Parathyroid adenoma (tissue), 2 donors: Measurements from ENCODE around the gene PKM.

Source experiments
- H2AFZ ChIP-seq: fragments of 300-600 bp; sonication (generic); one replicate; pipeline ENCODE4 v1.7.0; 2017; ENCODE audit warnings: antibody characterized with exemption, mild to moderate bottlenecking
- H3K27ac ChIP-seq: fragments of 300-600 bp; sonication (generic); one replicate; pipeline ENCODE4 v1.7.0; 2017
- H3K27me3 ChIP-seq: fragments of 300-600 bp; sonication (generic); one replicate; pipeline ENCODE4 v1.7.0; 2017; ENCODE audit warnings: low read length; ENCODE audit not compliant: control insufficient read depth, insufficient read depth
- H3K36me3 ChIP-seq: fragments of 300-600 bp; sonication (generic); one replicate; pipeline ENCODE4 v1.7.0; 2017; ENCODE audit warnings: low read length; ENCODE audit not compliant: control insufficient read depth, insufficient read depth
- H3K4me1 ChIP-seq: fragments of 300-600 bp; sonication (generic); one replicate; pipeline ENCODE4 v1.7.0; 2017; ENCODE audit warnings: control low read depth
- H3K4me2 ChIP-seq: fragments of 300-600 bp; sonication (generic); one replicate; pipeline ENCODE4 v1.7.0; 2017; ENCODE audit warnings: low read length
- H3K4me3 ChIP-seq: fragments of 300-600 bp; sonication (generic); one replicate; pipeline ENCODE4 v1.7.0; 2017; ENCODE audit warnings: low read depth, low read length
- H3K79me2 ChIP-seq: fragments of 300-600 bp; sonication (generic); one replicate; pipeline ENCODE4 v1.7.0; 2017; ENCODE audit warnings: control low read depth
- H3K9ac ChIP-seq: fragments of 300-600 bp; sonication (generic); one replicate; pipeline ENCODE4 v1.7.0; 2017; ENCODE audit warnings: mild to moderate bottlenecking
- H3K9me3 ChIP-seq: fragments of 300-600 bp; sonication (generic); one replicate; pipeline ENCODE4 v1.7.0; 2017; ENCODE audit warnings: low read length; ENCODE audit not compliant: control insufficient read depth
- CTCF ChIP-seq: fragments of 300-600 bp; sonication (generic); IDR thresholded peaks from one replicate; pipeline ENCODE4 v1.7.0; 2017; ENCODE audit warnings: antibody characterized with exemption, mild to moderate bottlenecking
- donor health status: primary hyperparathyroidism.

PKM gene

GRCh38 chr15:72242775-72243370 lies 11.9 kb upstream of the PKM start:
- Histone ChIP-seq H3K4me3 (no peak overlapping the region), H3K27me3 (no peaks in the 10 kb centered on the region), H3K4me2 (no peak overlapping the region), H3K27ac (no peak overlapping the region), H3K79me2 (no peaks in the 10 kb centered on the region), H3K9ac (no peak overlapping the region), H3K36me3 (no peaks in the 10 kb centered on the region), H3K9me3 (no peaks in the 10 kb centered on the region), H3K4me1 (no peaks in the 10 kb centered on the region), H2AFZ (no peak overlapping the region)
- no peak for TF ChIP-seq CTCF

- Histone ChIP-seq H3K9ac (no peak overlapping the region), H3K4me2 (no peak overlapping the region), H3K4me3 (no peak overlapping the region), H3K36me3 (no peaks in the 10 kb centered on the region), H3K27ac (no peak overlapping the region), H2AFZ (no peak overlapping the region), H3K4me1 (no peaks in the 10 kb centered on the region), H3K9me3 (no peaks in the 10 kb centered on the region), H3K27me3 (no peaks in the 10 kb centered on the region), H3K79me2 (no peaks in the 10 kb centered on the region)
- no peak for TF ChIP-seq CTCF
These were observed 8.7 kb upstream of the PKM start for GRCh38 chr15:72239652-72240051.

GRCh38 chr15:72238586-72238985 lies 7.6 kb upstream of the PKM start:
- H3K27ac ChIP-seq: no peak overlapping the region
- TF ChIP-seq CTCF: no peak
- H3K9ac ChIP-seq: no peak overlapping the region
- no peaks in the 10 kb centered on the region for H3K27me3 ChIP-seq
- no peak overlapping the region for H3K4me3 ChIP-seq
- no peak overlapping the region for H2AFZ ChIP-seq
- H3K4me2 ChIP-seq: no peak overlapping the region
- H3K9me3 ChIP-seq: no peaks in the 10 kb centered on the region
- H3K4me1 ChIP-seq: no peaks in the 10 kb centered on the region
- H3K36me3 ChIP-seq: no peaks in the 10 kb centered on the region
- H3K79me2 ChIP-seq: no peaks in the 10 kb centered on the region

- Histone ChIP-seq H3K79me2 (no peaks in the 10 kb centered on the region), H3K27ac (no peak overlapping the region), H2AFZ (no peak overlapping the region), H3K27me3 (no peaks in the 10 kb centered on the region), H3K36me3 (no peaks in the 10 kb centered on the region), H3K9ac (no peak overlapping the region), H3K4me2 (no peak overlapping the region), H3K4me3 (no peak overlapping the region), H3K4me1 (no peaks in the 10 kb centered on the region), H3K9me3 (no peaks in the 10 kb centered on the region)
- TF ChIP-seq CTCF: no peak
These were observed 6.8 kb upstream of the PKM start for GRCh38 chr15:72237853-72238224.
